Measurements from ENCODE around the gene CDH13.

Gene CDH13

DNA sequence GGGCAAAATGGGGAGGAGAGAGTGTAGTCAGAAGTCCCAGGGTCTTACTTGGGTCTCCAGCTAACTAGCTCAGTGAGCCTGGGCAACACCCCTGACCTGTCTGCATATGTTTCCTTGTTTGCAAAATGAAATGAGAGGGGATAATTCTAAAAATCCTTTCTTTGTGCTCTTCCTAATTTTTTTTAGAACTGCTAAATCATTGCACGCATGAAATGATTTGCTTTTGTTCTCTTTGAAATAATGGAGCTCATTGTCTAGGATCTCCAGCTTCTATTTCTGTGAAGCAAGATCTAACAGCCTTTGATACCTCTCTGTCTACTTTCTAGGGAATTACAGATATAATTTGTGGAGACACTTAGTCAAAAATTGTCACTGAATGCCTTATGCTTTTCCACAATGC is 181.3 kb downstream of the CDH13 start:
- no peaks in the 10 kb centered on the region for H3K9me3 ChIP-seq (replicated peaks; ENCODE audit: insufficient read depth, low read length)
- no peaks in the 10 kb centered on the region for H3F3A ChIP-seq (ENCODE audit: insufficient read depth, low read length)
- no peaks in the 10 kb centered on the region for H3K36me3 ChIP-seq (replicated peaks; ENCODE audit: insufficient read depth, low read length)
- TF ChIP-seq, protein P1, sequence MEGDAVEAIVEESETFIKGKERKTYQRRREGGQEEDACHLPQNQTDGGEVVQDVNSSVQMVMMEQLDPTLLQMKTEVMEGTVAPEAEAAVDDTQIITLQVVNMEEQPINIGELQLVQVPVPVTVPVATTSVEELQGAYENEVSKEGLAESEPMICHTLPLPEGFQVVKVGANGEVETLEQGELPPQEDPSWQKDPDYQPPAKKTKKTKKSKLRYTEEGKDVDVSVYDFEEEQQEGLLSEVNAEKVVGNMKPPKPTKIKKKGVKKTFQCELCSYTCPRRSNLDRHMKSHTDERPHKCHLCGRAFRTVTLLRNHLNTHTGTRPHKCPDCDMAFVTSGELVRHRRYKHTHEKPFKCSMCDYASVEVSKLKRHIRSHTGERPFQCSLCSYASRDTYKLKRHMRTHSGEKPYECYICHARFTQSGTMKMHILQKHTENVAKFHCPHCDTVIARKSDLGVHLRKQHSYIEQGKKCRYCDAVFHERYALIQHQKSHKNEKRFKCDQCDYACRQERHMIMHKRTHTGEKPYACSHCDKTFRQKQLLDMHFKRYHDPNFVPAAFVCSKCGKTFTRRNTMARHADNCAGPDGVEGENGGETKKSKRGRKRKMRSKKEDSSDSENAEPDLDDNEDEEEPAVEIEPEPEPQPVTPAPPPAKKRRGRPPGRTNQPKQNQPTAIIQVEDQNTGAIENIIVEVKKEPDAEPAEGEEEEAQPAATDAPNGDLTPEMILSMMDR (IDR thresholded peaks at IDR 0.05; ENCODE audit: low read length), result no peak
- TF ChIP-seq EZH2 (optimal IDR thresholded peaks at IDR 0.05; ENCODE audit: low read depth, low read length) (no peak), EZH2phosphoT487 (IDR thresholded peaks at IDR 0.05; ENCODE audit: low read length) (no peak)
- no peaks in the 10 kb centered on the region for H3K79me2 ChIP-seq (ENCODE audit: low read length)
- no peak overlapping the region for H2AFZ ChIP-seq (ENCODE audit: low read length)
- H3K9me2 ChIP-seq (replicated peaks; ENCODE audit: insufficient read depth, low read length), result no peaks in the 10 kb centered on the region
- H3K4me3 ChIP-seq (ENCODE audit: low read length), result no peak overlapping the region
- no peaks in the 10 kb centered on the region for H4K20me1 ChIP-seq (ENCODE audit: insufficient read depth, low read length)
- H3K4me1 ChIP-seq (ENCODE audit: low read length), result no peaks in the 10 kb centered on the region
- no peak overlapping the region for H3K27ac ChIP-seq (ENCODE audit: low read length)
- no peak overlapping the region for H3K4me2 ChIP-seq (ENCODE audit: low read depth, low read length)
- no peak overlapping the region for H3K9ac ChIP-seq (ENCODE audit: low read length)
- H3K27me3 ChIP-seq (replicated peaks; ENCODE audit: insufficient read depth, low read length), result no peaks in the 10 kb centered on the region
- DNase-seq, result no peak

DNA sequence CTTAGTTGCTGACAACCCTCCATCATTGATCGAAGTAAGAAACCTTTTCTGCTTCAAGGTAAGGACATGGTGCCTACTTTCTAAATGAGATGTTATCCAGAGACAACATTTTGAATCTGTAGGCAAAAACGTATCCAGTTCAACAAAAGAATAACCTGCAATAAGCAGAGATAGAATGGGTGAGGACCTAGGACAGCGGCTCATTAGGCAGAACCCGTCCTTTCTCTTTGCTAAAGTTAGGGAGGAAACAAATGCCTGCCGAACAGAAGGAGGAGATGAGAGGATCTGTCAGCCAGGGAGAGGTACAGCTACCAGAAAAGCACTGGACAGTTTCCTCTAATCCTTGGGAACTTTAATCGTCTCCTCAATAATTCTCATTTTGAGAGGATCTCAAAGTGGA is 183.3 kb downstream of the CDH13 start:
- H3K9me2 ChIP-seq (replicated peaks; ENCODE audit: insufficient read depth, low read length), result no peaks in the 10 kb centered on the region
- H4K20me1 ChIP-seq (ENCODE audit: insufficient read depth, low read length), result no peaks in the 10 kb centered on the region
- H3K27me3 ChIP-seq (replicated peaks; ENCODE audit: insufficient read depth, low read length), result no peaks in the 10 kb centered on the region
- no peak overlapping the region for H3K9ac ChIP-seq (ENCODE audit: low read length)
- no peak overlapping the region for H3K27ac ChIP-seq (ENCODE audit: low read length)
- no peaks in the 10 kb centered on the region for H3F3A ChIP-seq (ENCODE audit: insufficient read depth, low read length)
- no peak for DNase-seq
- H3K79me2 ChIP-seq (ENCODE audit: low read length), result no peaks in the 10 kb centered on the region
- no peaks in the 10 kb centered on the region for H3K4me1 ChIP-seq (ENCODE audit: low read length)
- no peak overlapping the region for H3K4me3 ChIP-seq (ENCODE audit: low read length)
- H3K36me3 ChIP-seq (replicated peaks; ENCODE audit: insufficient read depth, low read length), result no peaks in the 10 kb centered on the region
- no peak overlapping the region for H2AFZ ChIP-seq (ENCODE audit: low read length)
- H3K9me3 ChIP-seq (replicated peaks; ENCODE audit: insufficient read depth, low read length), result no peaks in the 10 kb centered on the region
- TF ChIP-seq, protein P1 (IDR thresholded peaks at IDR 0.05; ENCODE audit: low read length), result no peak
- TF ChIP-seq EZH2phosphoT487 (IDR thresholded peaks at IDR 0.05; ENCODE audit: low read length) (no peak), EZH2 (optimal IDR thresholded peaks at IDR 0.05; ENCODE audit: low read depth, low read length) (no peak)
- H3K4me2 ChIP-seq (ENCODE audit: low read depth, low read length), result no peak overlapping the region

DNA sequence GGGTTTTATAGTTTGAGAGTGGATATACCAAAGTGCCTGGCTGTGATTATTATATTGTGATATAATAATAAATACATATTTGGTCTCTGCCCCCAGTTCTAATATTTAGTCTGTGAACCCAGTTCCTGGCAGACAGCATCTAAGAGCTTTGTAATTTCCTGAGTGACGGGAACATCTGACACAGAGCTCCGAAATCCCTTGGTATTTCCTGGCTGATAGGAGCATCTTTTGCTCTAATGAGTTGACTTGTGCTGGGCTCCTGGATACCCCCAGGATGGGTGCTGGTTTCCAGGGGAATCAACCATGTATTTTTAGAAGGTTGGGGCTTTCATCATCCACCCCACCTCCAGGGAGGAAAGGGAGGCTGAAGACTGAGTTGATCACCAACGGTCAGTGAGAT is 187.3 kb downstream of the CDH13 start:
- Histone ChIP-seq H4K20me1 (ENCODE audit: insufficient read depth, low read length) (no peaks in the 10 kb centered on the region), H3K9me3 (replicated peaks; ENCODE audit: insufficient read depth, low read length) (no peaks in the 10 kb centered on the region), H3K36me3 (replicated peaks; ENCODE audit: insufficient read depth, low read length) (no peaks in the 10 kb centered on the region), H3F3A (ENCODE audit: insufficient read depth, low read length) (no peaks in the 10 kb centered on the region), H3K4me3 (ENCODE audit: low read length) (no peak overlapping the region), H3K27me3 (replicated peaks; ENCODE audit: insufficient read depth, low read length) (no peaks in the 10 kb centered on the region), H3K4me1 (ENCODE audit: low read length) (no peaks in the 10 kb centered on the region), H3K9me2 (replicated peaks; ENCODE audit: insufficient read depth, low read length) (no peaks in the 10 kb centered on the region), H3K4me2 (ENCODE audit: low read depth, low read length) (no peak overlapping the region), H2AFZ (ENCODE audit: low read length) (no peak overlapping the region), H3K9ac (ENCODE audit: low read length) (no peak overlapping the region), H3K79me2 (ENCODE audit: low read length) (no peaks in the 10 kb centered on the region), H3K27ac (ENCODE audit: low read length) (no peak overlapping the region)
- no peak for TF ChIP-seq EZH2phosphoT487 (IDR thresholded peaks at IDR 0.05; ENCODE audit: low read length)
- TF ChIP-seq EZH2 (optimal IDR thresholded peaks at IDR 0.05; ENCODE audit: low read depth, low read length), result no peak
- TF ChIP-seq, protein P1 (IDR thresholded peaks at IDR 0.05; ENCODE audit: low read length), result no peak
- no peak for DNase-seq
